Measurements from ENCODE around the gene ZSWIM1.

GRCh38 chr20:45857114-45857881 lies 23.7 kb upstream of the ZSWIM1 start, which contains the start of the genes ACOT8 and ZSWIM3:
- TF ChIP-seq PPARA (CRISPR knock-in tag; IDR thresholded peaks at IDR 0.05; ENCODE audit: borderline replicate concordance) (no peak), RARB (CRISPR knock-in tag; IDR thresholded peaks at IDR 0.05) (no peak), ZFP3 (CRISPR knock-in tag; IDR thresholded peaks at IDR 0.05) (no peak), ARNTL (CRISPR knock-in tag; IDR thresholded peaks at IDR 0.05; ENCODE audit: borderline replicate concordance, low read depth) (no peak), ESRRG (CRISPR knock-in tag; IDR thresholded peaks at IDR 0.05) (no peak), CSDC2 (CRISPR knock-in tag; IDR thresholded peaks at IDR 0.05) (no peak), ZC3H10 (CRISPR knock-in tag; IDR thresholded peaks at IDR 0.05) (no peak), ZNF8 (CRISPR knock-in tag; IDR thresholded peaks at IDR 0.05) (no peak), CREB5 (CRISPR knock-in tag; IDR thresholded peaks at IDR 0.05; ENCODE audit: low read depth) (no peak), OSR1 (CRISPR knock-in tag; IDR thresholded peaks at IDR 0.05) (no peak), PATZ1 (CRISPR knock-in tag; IDR thresholded peaks at IDR 0.05; ENCODE audit: borderline replicate concordance) (no peak), ZNF70 (CRISPR knock-in tag; IDR thresholded peaks at IDR 0.05) (no peak), POU6F1 (CRISPR knock-in tag; IDR thresholded peaks at IDR 0.05; ENCODE audit: borderline replicate concordance, low read depth) (no peak), BACH2 (CRISPR knock-in tag; IDR thresholded peaks at IDR 0.05; ENCODE audit: borderline replicate concordance) (no peak)
